GM12878 (cell line): Measurements from ENCODE around the gene MEGF11.

Experiments
- TAF1 ChIP-seq: IDR thresholded peaks from 2 replicates; pipeline ENCODE4 v1.6.1; 2011; ENCODE audit warnings: mild to moderate bottlenecking, low read depth, low read length, borderline replicate concordance
- TF ChIP-seq, protein P1 (sequence below): IDR thresholded peaks from 2 replicates; pipeline ENCODE4 v1.6.1; 2012; ENCODE audit warnings: low read depth, low read length, improper control_type of control experiment

DNA sequence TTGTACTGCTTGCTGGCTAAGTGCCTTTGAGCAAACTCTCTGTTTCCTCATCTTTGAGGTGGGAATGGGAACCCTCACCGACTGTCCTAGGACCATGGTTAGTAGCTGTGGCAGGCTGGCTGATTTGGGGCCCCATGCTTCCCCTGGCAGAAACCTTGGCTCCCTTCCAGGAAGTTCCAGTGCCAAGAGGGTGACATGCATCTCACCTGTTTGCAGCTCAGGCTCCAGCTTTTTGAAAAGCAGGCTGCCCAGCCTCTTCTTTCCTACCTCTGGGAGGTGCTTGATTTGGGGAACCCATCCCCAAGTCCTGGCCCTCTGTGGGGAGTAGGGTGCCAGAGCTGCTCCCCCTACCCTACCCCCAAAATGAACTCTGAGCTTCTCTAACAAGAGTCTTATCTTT, 333.4 kb downstream of the MEGF11 start:
- TF ChIP-seq, protein P1, sequence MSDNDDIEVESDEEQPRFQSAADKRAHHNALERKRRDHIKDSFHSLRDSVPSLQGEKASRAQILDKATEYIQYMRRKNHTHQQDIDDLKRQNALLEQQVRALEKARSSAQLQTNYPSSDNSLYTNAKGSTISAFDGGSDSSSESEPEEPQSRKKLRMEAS: no peak
- TF ChIP-seq TAF1: no peak
